Testis (tissue), 3 donors: ENCODE data around the gene MOXD1. TPM values are rescaled to one million over a fixed set of nuclear protein-coding genes. Genes with fewer than 3 reads are reported as not detected.

ENCODE experiments used
- DNase-seq: peaks from one replicate; pipeline ENCODE4 v3.0.0-alpha.2; 2019
- H3K27ac ChIP-seq, 2 donors: fragments of 200-600 bp; sonication (generic); one replicate each; pipeline ENCODE4 v1.5.1; 2019
- H3K27me3 ChIP-seq: fragments of 200-600 bp; sonication (generic); one replicate; pipeline ENCODE4 v1.5.1; 2019
- H3K36me3 ChIP-seq: fragments of 200-600 bp; sonication (generic); one replicate; pipeline ENCODE4 v1.5.1; 2017; ENCODE audit warnings: low read depth; ENCODE audit errors: missing control alignments
- H3K4me1 ChIP-seq: fragments of 200-600 bp; sonication (generic); one replicate; pipeline ENCODE4 v1.5.1; 2019
- H3K4me3 ChIP-seq, 2 donors: fragments of 200-600 bp; sonication (generic); one replicate each; pipeline ENCODE4 v1.5.1; 2017 to 2019
- H3K9me3 ChIP-seq: fragments of 200-600 bp; sonication (generic); one replicate; pipeline ENCODE4 v1.5.1; 2017
- POLR2A ChIP-seq: fragments of 450-650 bp; IDR thresholded peaks from one replicate; pipeline ENCODE4 v1.6.1; 2017; ENCODE audit warnings: antibody characterized with exemption, mild to moderate bottlenecking, moderate library complexity
- WGBS, 2 donors: methylation state at CpG; one replicate each; pipeline ENCODE4 v1.1.5; 2018; 5-methylcytosine and 5-hydroxymethylcytosine counted together
- intact Hi-C: fragments of 100-400 bp; cut with DNase I; formaldehyde crosslinking; loops from one replicate; pipeline ENCODE4 v1.15.1; 2023; ENCODE audit warnings: low total_unique reads
- polyA plus RNA-seq: library from polyadenylated mRNA; stranded (reverse); fragments of 350-450 nt; fragmentation: Illumina TruSeq; extraction: RNeasy Lipid Tissue Mini Kit (QIAGEN cat#74804); gene quantifications from one replicate; pipeline ENCODE4 v1.2.3, GENCODE V29; 2014; ENCODE audit warnings: low read depth, low replicate concordance; ENCODE audit not compliant: insufficient read depth
- total RNA-seq, 2 donors: library from RNA; depleted of rRNA; stranded (reverse); fragments of >200 nt; gene quantifications; one replicate each; pipeline ENCODE4 v1.2.3, GENCODE V29; 2016
- TF ChIP-seq, protein P1 (sequence below), 3 experiments: fragments of 450-650 bp in 2 of 3; fragments of 200-600 bp in 1 of 3; sonication (generic) in 1 of 3; IDR thresholded peaks; one replicate each; pipeline ENCODE4 v1.5.1; 2016 to 2019; ENCODE audit warnings: antibody characterized with exemption in 3 of 3, mild to moderate bottlenecking in 2 of 3, moderate library complexity in 1 of 3

The MOXD1 gene
- total and polyA plus RNA-seq, 3 donors from 2014 or later: 3.1 to 8.6 (median 7.4) TPM

DNA sequence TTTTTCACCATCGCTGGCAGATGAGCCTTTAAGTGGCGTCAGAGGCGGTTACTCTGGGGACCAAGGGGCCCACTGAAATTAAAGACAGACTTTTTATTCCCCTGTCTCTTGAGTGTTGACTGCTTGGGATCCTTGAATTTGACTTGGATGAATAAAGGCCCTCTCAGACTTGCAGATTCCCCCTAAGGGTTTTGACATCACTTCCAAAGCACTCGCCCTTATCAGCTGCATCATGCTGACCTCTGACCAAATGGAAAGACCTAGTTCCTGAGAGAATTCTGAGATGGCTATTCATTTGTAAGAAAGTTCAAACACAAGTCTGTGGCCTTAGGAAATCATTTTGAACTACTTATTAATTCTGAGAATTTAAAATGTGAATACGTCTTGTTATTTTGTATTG lies 13.5 kb upstream of the MOXD1 start:
- Histone ChIP-seq H3K4me3 (no peak overlapping the region), H3K27me3 (no peaks in the 10 kb centered on the region), H3K9me3 (no peaks in the 10 kb centered on the region), H3K36me3 (no peaks in the 10 kb centered on the region), H3K4me1 (no peaks in the 10 kb centered on the region), H3K27ac (no peak overlapping the region)
- TF ChIP-seq POLR2A: no peak
- TF ChIP-seq, protein P1, sequence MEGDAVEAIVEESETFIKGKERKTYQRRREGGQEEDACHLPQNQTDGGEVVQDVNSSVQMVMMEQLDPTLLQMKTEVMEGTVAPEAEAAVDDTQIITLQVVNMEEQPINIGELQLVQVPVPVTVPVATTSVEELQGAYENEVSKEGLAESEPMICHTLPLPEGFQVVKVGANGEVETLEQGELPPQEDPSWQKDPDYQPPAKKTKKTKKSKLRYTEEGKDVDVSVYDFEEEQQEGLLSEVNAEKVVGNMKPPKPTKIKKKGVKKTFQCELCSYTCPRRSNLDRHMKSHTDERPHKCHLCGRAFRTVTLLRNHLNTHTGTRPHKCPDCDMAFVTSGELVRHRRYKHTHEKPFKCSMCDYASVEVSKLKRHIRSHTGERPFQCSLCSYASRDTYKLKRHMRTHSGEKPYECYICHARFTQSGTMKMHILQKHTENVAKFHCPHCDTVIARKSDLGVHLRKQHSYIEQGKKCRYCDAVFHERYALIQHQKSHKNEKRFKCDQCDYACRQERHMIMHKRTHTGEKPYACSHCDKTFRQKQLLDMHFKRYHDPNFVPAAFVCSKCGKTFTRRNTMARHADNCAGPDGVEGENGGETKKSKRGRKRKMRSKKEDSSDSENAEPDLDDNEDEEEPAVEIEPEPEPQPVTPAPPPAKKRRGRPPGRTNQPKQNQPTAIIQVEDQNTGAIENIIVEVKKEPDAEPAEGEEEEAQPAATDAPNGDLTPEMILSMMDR (IDR thresholded peaks at IDR 0.05): no peak
- no peak for DNase-seq
- intact Hi-C loops: no loop called here
- 78 to 80% methylated on average over 5 of the region's 5 CpGs for WGBS, 2 donors

DNA sequence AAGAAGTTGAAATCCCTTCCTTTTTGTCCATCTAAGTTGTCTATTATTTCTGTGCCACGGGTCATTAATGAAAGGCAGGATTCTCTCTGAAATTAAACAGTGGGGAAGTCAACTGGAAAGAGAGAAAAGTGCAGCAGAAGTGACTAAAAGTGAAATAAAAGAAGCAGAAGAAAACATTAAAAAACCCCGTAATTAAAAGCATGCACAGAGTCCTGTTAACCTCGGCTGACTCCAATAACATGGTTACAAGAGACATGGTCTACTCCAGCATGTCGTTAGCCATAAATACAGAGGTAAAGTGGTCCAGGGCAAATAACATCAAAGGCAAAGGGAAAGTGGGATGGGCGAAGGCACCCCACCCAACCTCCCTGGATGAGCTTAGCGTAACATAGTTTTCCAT lies 13.0 kb upstream of the MOXD1 start:
- WGBS, 2 donors: 53 to 56% methylated on average over 6 of the region's 6 CpGs
- no peaks in the 10 kb centered on the region for H3K36me3 ChIP-seq

DNA sequence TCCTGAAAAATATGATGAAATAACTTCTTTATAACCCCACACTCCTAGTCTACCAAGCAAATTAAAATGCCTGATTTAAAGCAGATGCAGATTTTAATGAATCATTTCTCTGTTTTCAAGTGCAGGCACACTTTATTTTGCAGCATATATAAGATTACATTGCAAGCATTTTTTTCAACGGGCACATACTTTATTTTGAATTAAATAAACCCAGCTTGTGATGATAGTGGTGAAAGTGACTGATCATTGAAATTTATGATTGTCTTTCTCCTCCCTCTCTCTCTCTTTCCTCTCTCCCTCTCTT lies 12.2 kb upstream of the MOXD1 start:
- intact Hi-C loops: no loop called here

More for the DNA sequence above, 13.0 kb upstream of the MOXD1 start:
- TF ChIP-seq, protein P1 (IDR thresholded peaks at IDR 0.05): no peak
- TF ChIP-seq POLR2A: no peak
- Histone ChIP-seq H3K9me3 (no peaks in the 10 kb centered on the region), H3K4me3 (no peak overlapping the region), H3K27me3 (no peaks in the 10 kb centered on the region), H3K4me1 (no peaks in the 10 kb centered on the region), H3K27ac (no peak overlapping the region)
- DNase-seq: no peak
- intact Hi-C loops: no loop called here

DNA sequence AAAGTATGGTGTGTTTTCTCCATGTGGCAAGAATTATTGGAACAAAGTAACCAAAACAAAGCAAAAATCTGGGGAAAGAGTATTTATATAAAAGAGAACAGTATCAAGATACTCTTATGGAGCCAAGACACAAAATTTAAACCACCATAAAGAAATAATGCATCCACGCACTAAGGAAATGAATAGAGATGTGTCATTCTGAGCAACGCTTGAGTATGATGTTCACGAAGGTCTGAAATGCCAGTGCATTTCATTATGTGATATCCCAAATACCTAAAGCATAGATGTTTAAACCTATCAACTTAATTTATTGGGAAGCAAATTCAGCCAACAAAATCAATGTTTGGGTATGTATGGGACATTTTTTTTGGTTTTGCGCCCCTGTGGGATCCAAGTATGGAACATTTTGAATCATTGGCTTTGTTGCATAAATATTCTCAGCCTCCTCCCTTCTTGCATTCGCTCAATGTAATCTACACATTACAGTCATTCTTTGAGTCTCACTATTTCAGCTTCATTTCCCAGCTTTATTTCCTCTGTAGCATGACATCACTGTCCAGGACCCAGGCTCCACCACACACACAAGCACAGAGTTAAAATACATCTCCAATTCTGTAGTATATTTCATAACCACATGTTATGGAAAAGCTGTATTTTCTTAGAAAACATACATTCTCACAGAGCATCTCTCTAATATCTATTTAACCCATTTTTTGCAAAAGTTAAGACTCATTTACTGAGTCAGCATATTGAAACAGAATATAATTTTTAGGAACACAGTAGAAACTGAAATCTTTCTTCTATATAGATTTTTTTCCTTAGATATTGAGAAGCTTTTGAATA lies 11.6 kb upstream of the MOXD1 start:
- TF ChIP-seq, protein P1 (IDR thresholded peaks at IDR 0.05): no peak
- no peak for TF ChIP-seq POLR2A
- no peak for DNase-seq
- no peak overlapping the region for H3K4me3 ChIP-seq
- H3K4me1 ChIP-seq: no peaks in the 10 kb centered on the region
- 89 to 92% methylated on average over 5 of the region's 5 CpGs for WGBS, 2 donors
- H3K9me3 ChIP-seq: no peaks in the 10 kb centered on the region
- H3K27me3 ChIP-seq: no peaks in the 10 kb centered on the region
- intact Hi-C loops: no loop called here
- no peaks in the 10 kb centered on the region for H3K36me3 ChIP-seq
- H3K27ac ChIP-seq: no peak overlapping the region

More for the DNA sequence above, 12.2 kb upstream of the MOXD1 start:
- no peaks in the 10 kb centered on the region for H3K9me3 ChIP-seq
- no peak overlapping the region for H3K27ac ChIP-seq
- 25 to 33% methylated on average over 1 of the region's 1 CpG for WGBS, 2 donors
- DNase-seq: no peak
- H3K27me3 ChIP-seq: no peaks in the 10 kb centered on the region
- no peaks in the 10 kb centered on the region for H3K4me1 ChIP-seq
- no peak overlapping the region for H3K4me3 ChIP-seq
- H3K36me3 ChIP-seq: no peaks in the 10 kb centered on the region
- TF ChIP-seq, protein P1 (IDR thresholded peaks at IDR 0.05): no peak
- TF ChIP-seq POLR2A: no peak

DNA sequence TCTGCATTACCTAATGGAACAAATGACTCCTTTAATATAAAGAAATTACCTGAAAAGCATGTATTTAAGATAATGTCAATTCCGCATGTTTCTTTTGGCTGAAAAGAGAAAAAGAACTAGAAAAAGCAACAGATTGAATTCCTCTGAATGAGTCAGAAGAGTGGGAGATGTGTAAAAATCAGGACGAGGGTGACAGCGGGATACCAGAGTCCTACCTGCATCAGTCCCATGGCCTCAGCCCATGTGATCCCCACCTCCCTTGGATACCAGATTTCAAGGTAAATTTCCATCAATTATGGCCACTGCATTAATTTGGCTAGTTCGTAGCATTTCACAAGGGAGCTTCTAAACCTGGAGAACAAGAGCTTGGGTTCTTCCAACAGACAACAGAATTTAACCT lies 10.0 kb upstream of the MOXD1 start:
- DNase-seq: no peak
- no peaks in the 10 kb centered on the region for H3K4me1 ChIP-seq
- H3K4me3 ChIP-seq: no peak overlapping the region
- 87 to 92% methylated on average over 4 of the region's 4 CpGs for WGBS, 2 donors
- H3K36me3 ChIP-seq: no peaks in the 10 kb centered on the region
- no peaks in the 10 kb centered on the region for H3K27me3 ChIP-seq
- no peaks in the 10 kb centered on the region for H3K9me3 ChIP-seq
- TF ChIP-seq POLR2A: no peak
- intact Hi-C loops: no loop called here
- H3K27ac ChIP-seq: no peak overlapping the region
